IMR-90 (cell line): ENCODE measurements around the gene LUZP2. TPM values are rescaled to one million over a fixed set of nuclear protein-coding genes. Genes with fewer than 3 reads are reported as not detected.

Source experiments
- ATAC-seq: fragments of 200-7000 bp; cut with Tn5 transposase; 2 replicates; pipeline ENCODE4 v1.9.1; 2020; ENCODE audit warnings: low read depth, mild to moderate bottlenecking, moderate library complexity
- BruUV-seq: library from RNA; stranded (reverse); fragments of 400-500 nt; replicated peaks from 2 replicates; lab custom pipeline; 2021; lab: Mats Ljungman, UMichigan
- CTCF ChIA-PET: fragments of 300-600 bp; formaldehyde crosslinking; extraction: SDS; loops from one replicate; lab custom pipeline; 2021; ENCODE audit warnings: antibody characterized with exemption; lab: Yijun Ruan, JAX
- POLR2A ChIA-PET: fragments of 300-600 bp; sonication (Branson Sonifier 250); formaldehyde crosslinking; loops from one replicate; lab custom pipeline; 2022; ENCODE audit warnings: antibody characterized with exemption; ENCODE audit not compliant: unreplicated experiment; lab: Charles Lee
- DNase-seq: peaks from one replicate; pipeline ENCODE4 v3.0.0; 2013
- H2AFZ ChIP-seq: replicated peaks from 2 replicates; pipeline ENCODE3; 2013; ENCODE audit warnings: low read length, mild to moderate bottlenecking; ENCODE audit not compliant: poor library complexity
- H2AK5ac ChIP-seq: 2 replicates; pipeline ENCODE4 v1.6.1; 2013; ENCODE audit warnings: low read depth, low read length, inconsistent platforms
- H2AK9ac ChIP-seq: replicated peaks from 2 replicates; pipeline ENCODE3; 2013; ENCODE audit warnings: mild to moderate bottlenecking, low read depth, low read length, moderate library complexity; ENCODE audit not compliant: poor library complexity
- H2BK120ac ChIP-seq: 2 replicates; pipeline ENCODE4 v1.6.1; 2013; ENCODE audit warnings: low read depth, low read length, inconsistent platforms
- H2BK15ac ChIP-seq: 3 replicates; pipeline ENCODE4 v1.6.1; 2013; ENCODE audit warnings: low read depth, low read length, inconsistent platforms
- H2BK20ac ChIP-seq: 2 replicates; pipeline ENCODE4 v1.6.1; 2013; ENCODE audit warnings: low read depth, mild to moderate bottlenecking, inconsistent platforms, low read length, moderate library complexity
- H2BK5ac ChIP-seq: 2 replicates; pipeline ENCODE4 v1.6.1; 2013; ENCODE audit warnings: mild to moderate bottlenecking, low read depth, low read length, inconsistent platforms; ENCODE audit not compliant: poor library complexity, severe bottlenecking
- H3K14ac ChIP-seq: replicated peaks from 2 replicates; pipeline ENCODE4 v1.6.1; 2013; ENCODE audit warnings: low read depth, low read length, inconsistent platforms
- H3K18ac ChIP-seq: 2 replicates; pipeline ENCODE4 v1.6.1; 2013; ENCODE audit warnings: low read depth, low read length, control low read depth
- H3K23ac ChIP-seq: 2 replicates; pipeline ENCODE4 v1.6.1; 2013; ENCODE audit warnings: low read depth, low read length, inconsistent platforms
- H3K27ac ChIP-seq: 2 replicates; pipeline ENCODE4 v1.5.1; 2013; ENCODE audit warnings: mild to moderate bottlenecking, control low read depth, low read length; ENCODE audit not compliant: insufficient read depth
- H3K27me3 ChIP-seq: 2 replicates; pipeline ENCODE4 v1.6.1; 2013; ENCODE audit warnings: low read length; ENCODE audit not compliant: control insufficient read depth, insufficient read depth
- H3K36me3 ChIP-seq: 2 replicates; pipeline ENCODE4 v1.6.1; 2013; ENCODE audit warnings: low read length, mixed read lengths; ENCODE audit not compliant: control insufficient read depth, insufficient read depth
- H3K4ac ChIP-seq: 2 replicates; pipeline ENCODE4 v1.6.1; 2013; ENCODE audit warnings: low read depth, low read length, inconsistent platforms
- H3K4me1 ChIP-seq: 2 replicates; pipeline ENCODE4 v1.6.1; 2013; ENCODE audit warnings: low read length, mixed read lengths; ENCODE audit not compliant: control insufficient read depth, insufficient read depth
- H3K4me2 ChIP-seq: 2 replicates; pipeline ENCODE4 v1.6.1; 2013; ENCODE audit warnings: low read depth, mild to moderate bottlenecking, control low read depth, low read length, moderate library complexity
- H3K4me3 ChIP-seq: 2 replicates; pipeline ENCODE4 v1.5.1; 2013; ENCODE audit warnings: low read depth, mild to moderate bottlenecking, control low read depth, low read length, moderate library complexity; ENCODE audit not compliant: insufficient read depth
- H3K56ac ChIP-seq: 2 replicates; pipeline ENCODE4 v1.6.1; 2013; ENCODE audit warnings: low read length, inconsistent platforms; ENCODE audit not compliant: insufficient read depth; ENCODE audit errors: extremely low read depth
- H3K79me1 ChIP-seq, 2 experiments: 2 replicates each; pipeline ENCODE4 v1.6.1; 2013; ENCODE audit warnings: low read length in 2 of 2, inconsistent platforms in 1 of 2, low read depth in 1 of 2
- H3K9ac ChIP-seq: 2 replicates; pipeline ENCODE4 v1.6.1; 2013; ENCODE audit warnings: low read depth, low read length, control low read depth
- H3K9me1 ChIP-seq: 2 replicates; pipeline ENCODE4 v1.6.1; 2013; ENCODE audit warnings: low read length, inconsistent platforms; ENCODE audit not compliant: insufficient read depth
- H3K9me3 ChIP-seq: 2 replicates; pipeline ENCODE4 v1.6.1; 2013; ENCODE audit warnings: low read length; ENCODE audit not compliant: control insufficient read depth, insufficient read depth
- H4K20me1 ChIP-seq: 2 replicates; pipeline ENCODE4 v1.6.1; 2013; ENCODE audit warnings: low read length, inconsistent platforms; ENCODE audit not compliant: insufficient read depth
- H4K5ac ChIP-seq: 2 replicates; pipeline ENCODE4 v1.6.1; 2013; ENCODE audit warnings: mild to moderate bottlenecking, low read depth, low read length, control low read depth
- H4K8ac ChIP-seq, 2 experiments: 2 replicates each; pipeline ENCODE4 v1.6.1; 2013; ENCODE audit warnings: low read depth in 2 of 2, low read length in 2 of 2, control low read depth in 1 of 2, inconsistent platforms in 1 of 2
- H4K91ac ChIP-seq: 2 replicates; pipeline ENCODE4 v1.6.1; 2013; ENCODE audit warnings: low read depth, low read length, inconsistent platforms; ENCODE audit not compliant: insufficient read depth
- BHLHE40 ChIP-seq: fragments of 150-350 bp; IDR thresholded peaks from 2 replicates; pipeline ENCODE4 v1.6.1; 2016; ENCODE audit warnings: mild to moderate bottlenecking, low read depth, low read length
- CEBPB ChIP-seq: IDR thresholded peaks from 2 replicates; pipeline ENCODE4 v1.6.1; 2012; ENCODE audit warnings: low read depth, low read length, improper control_type of control experiment
- CHD1 ChIP-seq: IDR thresholded peaks from 2 replicates; pipeline ENCODE4 v1.6.1; 2012; ENCODE audit warnings: low read depth, low read length, improper control_type of control experiment
- FOS ChIP-seq: fragments of 150-350 bp; IDR thresholded peaks from 2 replicates; pipeline ENCODE4 v1.6.1; 2016; ENCODE audit warnings: low read depth, low read length
- MAFK ChIP-seq: IDR thresholded peaks from 2 replicates; pipeline ENCODE4 v1.6.1; 2012; ENCODE audit warnings: low read depth, low read length, improper control_type of control experiment
- MXI1 ChIP-seq: IDR thresholded peaks from 2 replicates; pipeline ENCODE4 v1.6.1; 2012; ENCODE audit warnings: low read depth, mild to moderate bottlenecking, low read length, moderate library complexity, borderline replicate concordance
- NFE2L2 ChIP-seq: fragments of 150-350 bp; IDR thresholded peaks from 2 replicates; pipeline ENCODE4 v1.6.1; 2016; ENCODE audit warnings: low read depth, mild to moderate bottlenecking, low read length
- RAD21 ChIP-seq: IDR thresholded peaks from 2 replicates; pipeline ENCODE4 v1.6.1; 2012; ENCODE audit warnings: low read length, improper control_type of control experiment
- RCOR1 ChIP-seq: IDR thresholded peaks from 2 replicates; pipeline ENCODE4 v1.6.1; 2012; ENCODE audit warnings: mild to moderate bottlenecking, low read length, improper control_type of control experiment; ENCODE audit not compliant: insufficient replicate concordance
- SMC3 ChIP-seq: fragments of 150-350 bp; IDR thresholded peaks from 2 replicates; pipeline ENCODE4 v1.6.1; 2016; ENCODE audit warnings: low read depth, mild to moderate bottlenecking, antibody characterized with exemption, low read length, moderate library complexity
- WGBS, 2 experiments: methylation state at CpG; one replicate each; pipeline versions ENCODE4 v1.1.5 to v1.1.7; 2013; ENCODE audit warnings: missing lambda C conversion rate in 2 of 2; ENCODE audit not compliant: insufficient read length in 1 of 2; ENCODE audit errors: extremely low coverage in 2 of 2; 5-methylcytosine and 5-hydroxymethylcytosine counted together
- dilution Hi-C: fragments of 300-500 bp; cut with HindIII; formaldehyde crosslinking; loops from one replicate; pipeline ENCODE4 v1.14.3; 2018; ENCODE audit warnings: low sequenced_read_pairs; ENCODE audit not compliant: unreplicated experiment
- in situ Hi-C: fragments of 300-500 bp; cut with MboI; formaldehyde crosslinking; loops from 3 replicates; pipeline ENCODE4 v1.14.3; 2019; ENCODE audit warnings: low sequenced_read_pairs, inconsistent platforms, mixed read lengths
- intact Hi-C: fragments of 100-400 bp; cut with micrococcal nuclease; formaldehyde crosslinking; loops from 2 replicates; pipeline ENCODE4 v1.10.0; 2022
- polyA plus RNA-seq, 3 experiments: library from polyadenylated mRNA; depleted of rRNA; stranded (reverse); fragments of >200 nt; gene quantifications; 2 replicates each; pipeline ENCODE4 v1.2.3, GENCODE V29; 2012; ENCODE audit warnings: low replicate concordance in 1 of 3
- total RNA-seq: library from RNA; depleted of rRNA; stranded (reverse); fragments of >200 nt; gene quantifications from 2 replicates; pipeline ENCODE4 v1.2.3, GENCODE V29; 2012
- TF ChIP-seq, protein P1 (sequence below): fragments of 150-350 bp; IDR thresholded peaks from 2 replicates; pipeline ENCODE4 v1.6.1; 2017; ENCODE audit warnings: mild to moderate bottlenecking, antibody characterized with exemption, low read length, low read depth
- TF ChIP-seq, protein P2 (sequence below): fragments of 150-350 bp; IDR thresholded peaks from 2 replicates; pipeline ENCODE4 v1.6.1; 2016; ENCODE audit warnings: low read depth, mild to moderate bottlenecking, low read length, moderate library complexity, borderline replicate concordance

The LUZP2 gene
- total and polyA plus RNA-seq, 2 of the 4 experiments (the other 2 are of a cell fraction): 0.89 to 2.0 TPM

- in situ Hi-C loops (no loop called here), intact Hi-C loops (no loop called here), dilution Hi-C loops (no loop called here)
- Histone ChIP-seq H3K14ac (no peak overlapping the region), H4K20me1 (no peaks in the 10 kb centered on the region), H2AK5ac (no peak overlapping the region), H3K4me3 (no peak overlapping the region), H3K23ac (no peak overlapping the region), H2BK15ac (no peak overlapping the region), H2AFZ (no peak overlapping the region), H3K18ac (no peak overlapping the region), H3K4ac (no peak overlapping the region), H3K56ac (no peak overlapping the region), H4K8ac (no peak overlapping the region), H3K79me1 (no peaks in the 10 kb centered on the region), H3K27me3 (no peaks in the 10 kb centered on the region), H4K91ac (no peak overlapping the region), H3K27ac (no peak overlapping the region), H2BK20ac (no peak overlapping the region), H3K9me3 (no peaks in the 10 kb centered on the region), H3K4me2 (no peak overlapping the region), H3K4me1 (no peaks in the 10 kb centered on the region; the same call in 1 of the 2 replicates), H3K36me3 (no peaks in the 10 kb centered on the region), H3K9ac (no peak overlapping the region), H2BK5ac (no peak overlapping the region), H3K9me1 (no peaks in the 10 kb centered on the region), H2AK9ac (no peak overlapping the region), H4K5ac (no peak overlapping the region), H2BK120ac (no peak overlapping the region)
- TF ChIP-seq MAFK (no peak), RAD21 (no peak), MXI1 (no peak), FOS (no peak), CEBPB (no peak), SMC3 (no peak), BHLHE40 (no peak), RCOR1 (no peak), NFE2L2 (no peak), CHD1 (no peak)
- TF ChIP-seq, protein P1, sequence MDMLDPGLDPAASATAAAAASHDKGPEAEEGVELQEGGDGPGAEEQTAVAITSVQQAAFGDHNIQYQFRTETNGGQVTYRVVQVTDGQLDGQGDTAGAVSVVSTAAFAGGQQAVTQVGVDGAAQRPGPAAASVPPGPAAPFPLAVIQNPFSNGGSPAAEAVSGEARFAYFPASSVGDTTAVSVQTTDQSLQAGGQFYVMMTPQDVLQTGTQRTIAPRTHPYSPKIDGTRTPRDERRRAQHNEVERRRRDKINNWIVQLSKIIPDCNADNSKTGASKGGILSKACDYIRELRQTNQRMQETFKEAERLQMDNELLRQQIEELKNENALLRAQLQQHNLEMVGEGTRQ: no peak
- TF ChIP-seq, protein P2, sequence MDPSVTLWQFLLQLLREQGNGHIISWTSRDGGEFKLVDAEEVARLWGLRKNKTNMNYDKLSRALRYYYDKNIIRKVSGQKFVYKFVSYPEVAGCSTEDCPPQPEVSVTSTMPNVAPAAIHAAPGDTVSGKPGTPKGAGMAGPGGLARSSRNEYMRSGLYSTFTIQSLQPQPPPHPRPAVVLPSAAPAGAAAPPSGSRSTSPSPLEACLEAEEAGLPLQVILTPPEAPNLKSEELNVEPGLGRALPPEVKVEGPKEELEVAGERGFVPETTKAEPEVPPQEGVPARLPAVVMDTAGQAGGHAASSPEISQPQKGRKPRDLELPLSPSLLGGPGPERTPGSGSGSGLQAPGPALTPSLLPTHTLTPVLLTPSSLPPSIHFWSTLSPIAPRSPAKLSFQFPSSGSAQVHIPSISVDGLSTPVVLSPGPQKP: no peak
- ChIA-PET POLR2A (no interaction called here), CTCF (interaction anchor here (0.7 kb wide), 1 partner anchor 65 kb away, joined by 3 read pairs; no protein-coding TSS in a partner anchor)
- WGBS, 2 experiments: 100% methylated on average over 1 of the region's 4 CpGs; no CpG with 5 or more reads in 1 of the 2 experiments
- no peak for DNase-seq
- BruUV-seq: no TSS peak
- no peak for ATAC-seq
Observed at GRCh38 chr11:24819863-24820434, 323.1 kb downstream of the LUZP2 start.
